ENCODE data around the gene ATP8A2. TPM values are rescaled to one million over a fixed set of nuclear protein-coding genes. Genes with fewer than 3 reads are reported as not detected.

The ATP8A2 gene
- total RNA-seq, 1 donor from 2014 or later, result not detected

- FAIRE-seq, result no peak
- DNase-seq (ENCODE audit: low read depth), result no peak
- TF ChIP-seq CTCF (IDR thresholded peaks at IDR 0.05; ENCODE audit: insufficient read depth, low read length, severe bottlenecking), result no peak
- no peak overlapping the region for H3K4me3 ChIP-seq (ENCODE audit: low read depth, low read length)
- H3K36me3 ChIP-seq (ENCODE audit: control insufficient read depth, insufficient read depth, low read length), result no peaks in the 10 kb centered on the region
- no peaks in the 10 kb centered on the region for H3K27me3 ChIP-seq (ENCODE audit: control insufficient read depth, insufficient read depth, low read length)
These were observed 327.8 kb downstream of the ATP8A2 start for GRCh38 chr13:25699600-25699999.

- no peak for TF ChIP-seq CTCF (IDR thresholded peaks at IDR 0.05; ENCODE audit: insufficient read depth, low read length, severe bottlenecking)
- DNase-seq (ENCODE audit: low read depth), result no peak
- Histone ChIP-seq H3K4me3 (ENCODE audit: low read depth, low read length) (no peak overlapping the region), H3K36me3 (ENCODE audit: control insufficient read depth, insufficient read depth, low read length) (no peaks in the 10 kb centered on the region), H3K27me3 (ENCODE audit: control insufficient read depth, insufficient read depth, low read length) (no peaks in the 10 kb centered on the region)
- no peak for FAIRE-seq
These were observed 329.5 kb downstream of the ATP8A2 start for GRCh38 chr13:25701304-25701703.

- DNase-seq (ENCODE audit: low read depth) (no peak), FAIRE-seq (no peak)
- no peak overlapping the region for H3K4me3 ChIP-seq (ENCODE audit: low read depth, low read length)
- no peak for TF ChIP-seq CTCF (IDR thresholded peaks at IDR 0.05; ENCODE audit: insufficient read depth, low read length, severe bottlenecking)
- no peaks in the 10 kb centered on the region for H3K36me3 ChIP-seq (ENCODE audit: control insufficient read depth, insufficient read depth, low read length)
- H3K27me3 ChIP-seq (ENCODE audit: control insufficient read depth, insufficient read depth, low read length), result no peaks in the 10 kb centered on the region
These were observed 330.6 kb downstream of the ATP8A2 start for GRCh38 chr13:25702386-25702785.

- Histone ChIP-seq H3K27me3 (ENCODE audit: control insufficient read depth, insufficient read depth, low read length) (no peaks in the 10 kb centered on the region), H3K36me3 (ENCODE audit: control insufficient read depth, insufficient read depth, low read length) (no peaks in the 10 kb centered on the region), H3K4me3 (ENCODE audit: low read depth, low read length) (no peak overlapping the region)
- no peak for TF ChIP-seq CTCF (IDR thresholded peaks at IDR 0.05; ENCODE audit: insufficient read depth, low read length, severe bottlenecking)
- FAIRE-seq (no peak), DNase-seq (ENCODE audit: low read depth) (no peak)
These were observed 336.0 kb downstream of the ATP8A2 start for GRCh38 chr13:25707726-25708125.

- no peak for DNase-seq (ENCODE audit: low read depth)
- no peak for TF ChIP-seq CTCF (IDR thresholded peaks at IDR 0.05; ENCODE audit: insufficient read depth, low read length, severe bottlenecking)
- H3K4me3 ChIP-seq (ENCODE audit: low read depth, low read length), result no peak overlapping the region
- H3K36me3 ChIP-seq (ENCODE audit: control insufficient read depth, insufficient read depth, low read length), result no peaks in the 10 kb centered on the region
- H3K27me3 ChIP-seq (ENCODE audit: control insufficient read depth, insufficient read depth, low read length), result no peaks in the 10 kb centered on the region
- FAIRE-seq, result no peak
These were observed 336.5 kb downstream of the ATP8A2 start for GRCh38 chr13:25708268-25708667.

- FAIRE-seq, result no peak
These were observed 337.3 kb downstream of the ATP8A2 start for GRCh38 chr13:25709088-25709487.

More at GRCh38 chr13:25709088-25709487, 337.3 kb downstream of the ATP8A2 start:
- H3K27me3 ChIP-seq (ENCODE audit: control insufficient read depth, insufficient read depth, low read length), result peaks cover under 1% of the 10 kb centered on the region
- TF ChIP-seq CTCF (IDR thresholded peaks at IDR 0.05; ENCODE audit: insufficient read depth, low read length, severe bottlenecking), result no peak
- no peak for DNase-seq (ENCODE audit: low read depth)
- H3K36me3 ChIP-seq (ENCODE audit: control insufficient read depth, insufficient read depth, low read length), result no peaks in the 10 kb centered on the region
- no peak overlapping the region for H3K4me3 ChIP-seq (ENCODE audit: low read depth, low read length)
